Gastrocnemius medialis (tissue), 4 donors: Measurements from ENCODE around the gene PRRT2. TPM values are rescaled to one million over a fixed set of nuclear protein-coding genes. Genes with fewer than 3 reads are reported as not detected.
A peak's percentile ranks its signal among the peaks of the same experiment; 100 is the strongest.

Experiments
- ATAC-seq, 2 donors: fragments of 150-250 bp; one replicate each; pipeline ENCODE4 v1.9.1; 2016
- DNase-seq, 2 donors: peaks; one replicate each; pipeline ENCODE4 v3.0.0-alpha.2; 2019
- H3K27ac ChIP-seq, 4 donors: fragments of 200-600 bp; sonication (generic); 1 replicate in 1 of 4; 2 replicates in 3 of 4; pipeline ENCODE4 v1.5.1; 2016 to 2018; ENCODE audit warnings: mild to moderate bottlenecking in 2 of 4, moderate library complexity in 1 of 4
- H3K27me3 ChIP-seq, 3 donors: fragments of 200-600 bp; sonication (generic) in 2 of 3; 1 replicate in 1 of 3; 2 replicates in 2 of 3; pipeline versions ENCODE4 v1.5.1 to v1.6.0; 2016 to 2019; ENCODE audit warnings: mild to moderate bottlenecking in 1 of 3, moderate library complexity in 1 of 3
- H3K36me3 ChIP-seq, 2 donors: fragments of 200-600 bp; sonication (generic) in 1 of 2; one replicate each; pipeline ENCODE4 v1.5.1; 2017 to 2018
- H3K4me1 ChIP-seq, 2 donors: fragments of 200-600 bp; sonication (generic) in 1 of 2; one replicate each; pipeline ENCODE4 v1.5.1; 2016 to 2017; ENCODE audit warnings: mild to moderate bottlenecking in 2 of 2
- H3K4me3 ChIP-seq, 4 donors: fragments of 200-600 bp; sonication (generic) in 3 of 4; 1 replicate in 1 of 4; 2 replicates in 3 of 4; pipeline ENCODE4 v1.5.1; 2016 to 2019; ENCODE audit warnings: mild to moderate bottlenecking in 2 of 4
- H3K9me3 ChIP-seq, 3 donors: fragments of 200-600 bp; sonication (generic) in 2 of 3; 1 replicate in 1 of 3; 2 replicates in 2 of 3; pipeline ENCODE4 v1.5.1; 2016 to 2019
- CTCF ChIP-seq, 5 experiments: fragments of 450-650 bp in 3 of 5; fragments of 200-600 bp in 2 of 5; sonication (generic) in 2 of 5; IDR thresholded peaks in 4 of 5; conservative IDR thresholded peaks in 1 of 5; 1 replicate in 4 of 5; 2 replicates in 1 of 5; pipeline ENCODE4 v1.5.1; 2016 to 2019; ENCODE audit warnings: antibody characterized with exemption in 5 of 5, mild to moderate bottlenecking in 3 of 5, moderate library complexity in 3 of 5
- POLR2A ChIP-seq, 2 donors: fragments of 450-650 bp; IDR thresholded peaks; one replicate each; pipeline ENCODE4 v1.6.1; 2017; ENCODE audit warnings: antibody characterized with exemption in 2 of 2, mild to moderate bottlenecking in 2 of 2, moderate library complexity in 2 of 2
- in situ Hi-C, 4 donors: fragments of 200-750 bp; cut with MboI; loops; one replicate each; pipeline versions ENCODE4 v1.15.0 to v1.8.0; 2017; ENCODE audit warnings: low sequenced_read_pairs in 4 of 4
- intact Hi-C: fragments of 100-400 bp; cut with DNase I; formaldehyde crosslinking; loops from one replicate; pipeline ENCODE4 v1.15.1; 2023; ENCODE audit warnings: low total_unique reads
- total RNA-seq, 4 donors: library from RNA; depleted of rRNA; stranded (reverse); fragments of >200 nt; gene quantifications; one replicate each; pipeline versions ENCODE4 v1.1.0 to v1.2.3, GENCODE V29; 2016

The PRRT2 gene
- total RNA-seq, 4 donors from 2014 or later = 3.5 TPM; not detected in 3

GRCh38 chr16:29815793-29816693 lies 4.0 kb downstream of the PRRT2 start, which contains the start of gene PAGR1:
PAGR1 (plus strand) TSS chr16:29816152; CDS start chr16:29816526, 374 bp downstream.
- intact Hi-C loops (loop anchor here (1.0 to 10.0 kb wide), 6 partner anchors 11 to 709 kb away; partner anchors contain the start of genes CDIPT, HIRIP3, INO80E and KIF22), in situ Hi-C loops (no loop called here)
- DNase-seq (peak; percentile 98 to 99), ATAC-seq (peak; percentile 79 to 83)
- peaks cover 0 to 14% of the 10 kb centered on the region in 2 donors for H3K36me3 ChIP-seq
- H3K9me3 ChIP-seq = no peaks in the 10 kb centered on the region
- TF ChIP-seq POLR2A (IDR thresholded peaks at IDR 0.05) = peak; percentile 66 to 72
- peak; percentile 95 to 97 (median 95) for TF ChIP-seq CTCF (IDR thresholded peaks at IDR 0.05 in 4 of 5, conservative IDR thresholded peaks at IDR 0.05 in 1 of 5)
- peaks cover 44 to 53% of the 10 kb centered on the region in 2 donors for H3K4me1 ChIP-seq
- H3K4me3 ChIP-seq = peak within 1 kb of the TSS; percentile 78 to 96 (median 90)
- H3K27me3 ChIP-seq = no peaks in the 10 kb centered on the region
- peak within 1 kb of the TSS; percentile 91 to 99 (median 95) for H3K27ac ChIP-seq

GRCh38 chr16:29816694-29817441 lies 4.9 kb downstream of the PRRT2 start:
- Histone ChIP-seq H3K4me1 (peaks cover 51 to 56% of the 10 kb centered on the region in 2 donors), H3K4me3 (peak overlapping the region; percentile 78 to 96 (median 90)), H3K36me3 (peaks cover 0 to 14% of the 10 kb centered on the region in 2 donors), H3K27ac (peak overlapping the region; percentile 91 to 99 (median 95)), H3K9me3 (no peaks in the 10 kb centered on the region), H3K27me3 (no peaks in the 10 kb centered on the region)
- DNase-seq = peak in 1 of 2 donors; percentile 47
- no peak for TF ChIP-seq CTCF (IDR thresholded peaks at IDR 0.05 in 4 of 5, conservative IDR thresholded peaks at IDR 0.05 in 1 of 5)
- TF ChIP-seq POLR2A (IDR thresholded peaks at IDR 0.05) = no peak
- in situ Hi-C loops (no loop called here), intact Hi-C loops (loop anchor here (1.0 to 10.0 kb wide), 6 partner anchors 12 to 708 kb away; partner anchors contain the start of genes CDIPT, HIRIP3, INO80E and KIF22)
- peak; percentile 9 to 11 for ATAC-seq

GRCh38 chr16:29818082-29818481 lies 6.1 kb downstream of the PRRT2 start:
- H3K27me3 ChIP-seq = no peaks in the 10 kb centered on the region
- H3K4me3 ChIP-seq = no peak overlapping the region
- ATAC-seq = no peak
- TF ChIP-seq CTCF (IDR thresholded peaks at IDR 0.05 in 4 of 5, conservative IDR thresholded peaks at IDR 0.05 in 1 of 5) (no peak), POLR2A (IDR thresholded peaks at IDR 0.05) (no peak)
- H3K9me3 ChIP-seq = no peaks in the 10 kb centered on the region
- in situ Hi-C loops (no loop called here), intact Hi-C loops (loop anchor here (5.0 to 10.0 kb wide), 2 partner anchors 179 to 707 kb away; partner anchors contain the start of genes HIRIP3, INO80E and ZNF768)
- peaks cover 0 to 14% of the 10 kb centered on the region in 2 donors for H3K36me3 ChIP-seq
- peaks cover 57 to 60% of the 10 kb centered on the region in 2 donors for H3K4me1 ChIP-seq
- peak overlapping the region in 1 of 4 donors; percentile 23 for H3K27ac ChIP-seq
- DNase-seq = no peak

- peaks cover 66 to 68% of the 10 kb centered on the region in 2 donors for H3K4me1 ChIP-seq
- no peak for DNase-seq
- H3K9me3 ChIP-seq = no peaks in the 10 kb centered on the region
- ATAC-seq = no peak
- peak overlapping the region in 3 of 4 donors; percentile 80 to 85 (median 85) for H3K27ac ChIP-seq
- peak overlapping the region in 1 of 4 donors; percentile 72 for H3K4me3 ChIP-seq
- intact Hi-C loops = loop anchor here (5.0 to 10.0 kb wide), 2 partner anchors 178 to 705 kb away; partner anchors contain the start of genes HIRIP3, INO80E and ZNF768
- TF ChIP-seq CTCF (IDR thresholded peaks at IDR 0.05 in 4 of 5, conservative IDR thresholded peaks at IDR 0.05 in 1 of 5) = no peak
- no peak for TF ChIP-seq POLR2A (IDR thresholded peaks at IDR 0.05)
- no peaks in the 10 kb centered on the region for H3K27me3 ChIP-seq
- peaks cover 0 to 14% of the 10 kb centered on the region in 2 donors for H3K36me3 ChIP-seq
- in situ Hi-C loops = no loop called here
Measured at GRCh38 chr16:29819506-29819905, 7.5 kb downstream of the PRRT2 start.
